ENCODE data around the gene HOXB5. TPM values are rescaled to one million over a fixed set of nuclear protein-coding genes. Genes with fewer than 3 reads are reported as not detected.

Gene HOXB5
- not detected in 2 replicates for total RNA-seq (2013; cell fraction: nucleolus; rRNA removed)
- total RNA-seq (2014; rRNA removed) (not detected in 2 replicates), total RNA-seq (2014; rRNA removed; fragmentation: Illumina TruSeq; extraction: Trizol) (not detected in 2 replicates), total RNA-seq (2021) (not detected in 2 replicates), polyA plus RNA-seq (2011; rRNA removed) (not detected in 2 replicates), polyA plus RNA-seq (2014; fragmentation: Illumina TruSeq; extraction: Trizol) (not detected in 2 replicates), polyA plus RNA-seq (2014; fragmentation: Nextera tagmentation; extraction: Ambion mirVana) (not detected), polyA plus RNA-seq (2014; rRNA removed) (not detected in 2 replicates), polyA plus RNA-seq (2016; fragmentation: Nextera tagmentation; extraction: Ambion mirVana) (not detected), polyA minus RNA-seq (2011; rRNA and poly(A)+ RNA removed) (not detected in 2 replicates), Bru-seq, nascent RNA (percentile 17 among the genes with signal in this experiment), BruChase-seq, experiment 1, labeled RNA remaining after a 6-hour chase (percentile 18 among the genes with signal in this experiment), BruChase-seq, experiment 2, labeled RNA remaining after a 2-hour chase (percentile 30 among the genes with signal in this experiment)
- not detected for polyA plus RNA-seq (2011; ENCODE audit: low read depth)
- polyA plus RNA-seq (2011; cell fraction: cytosol; rRNA removed): not detected in 2 replicates
- polyA plus RNA-seq (2011; cell fraction: nucleus; rRNA removed): not detected in 2 replicates
- polyA plus RNA-seq (2012): not detected in 2 replicates
- not detected in 2 replicates for polyA minus RNA-seq (2011; cell fraction: cytosol; rRNA and poly(A)+ RNA removed)
- polyA minus RNA-seq (2011; cell fraction: nucleus; rRNA and poly(A)+ RNA removed): not detected in 2 replicates
- long read RNA-seq, experiment 1: 0 reads
- long read RNA-seq, experiment 2: 0 reads

GRCh38 chr17:48593126-48593829 lies at the start of gene HOXB5:
Gene HOXB5 (minus strand): TSS chr17:48593779. CDS start chr17:48593682, 97 bp downstream.
- RAD21 ChIA-PET (ENCODE audit: unreplicated experiment): interaction anchor here (0.6 to 3.8 kb wide), 58 partner anchors 8 to 581 kb away, joined by 3 to 35 read pairs (median 4); no protein-coding TSS in a partner anchor
- no peak for FAIRE-seq

More at GRCh38 chr17:48593126-48593829, at the start of gene HOXB5:
- in situ Hi-C loops (cut with MboI): no loop called here
- Histone ChIP-seq H3K9ac (ENCODE audit: control insufficient read depth, insufficient read depth, low read length) (no peak within 1 kb of the TSS), H4K20me1 (ENCODE audit: control insufficient read depth, insufficient read depth) (no peaks in the 10 kb centered on the region), H3K4me2 (ENCODE audit: control insufficient read depth, insufficient read depth) (peak within 1 kb of the TSS; percentile 98), H3K27ac (ENCODE audit: control insufficient read depth, insufficient read depth) (no peak within 1 kb of the TSS), H3K9me3 (replicated peaks; ENCODE audit: control insufficient read depth, insufficient read depth, low read length) (no peaks in the 10 kb centered on the region), H3K36me3 (ENCODE audit: control insufficient read depth in 2 of 2, insufficient read depth in 2 of 2, low read length in 1 of 2) (no peaks in the 10 kb centered on the region), H3K27me3 (replicated peaks in 1 of 2; ENCODE audit: control insufficient read depth in 2 of 2, insufficient read depth in 2 of 2, low read length in 1 of 2) (peaks cover 5 to 26% of the 10 kb centered on the region in 2 experiments), H2AFZ (ENCODE audit: control insufficient read depth, low read depth, low read length) (peak within 1 kb of the TSS; percentile 67), H3K79me2 (ENCODE audit: control insufficient read depth, insufficient read depth, low read length) (no peaks in the 10 kb centered on the region), H3K4me1 (ENCODE audit: control insufficient read depth, insufficient read depth, low read length) (peaks cover 10% of the 10 kb centered on the region), H3K4me3 (peak within 1 kb of the TSS; percentile 74)
- DNase-seq (ENCODE audit: low read depth, low spot score) (no peak), ATAC-seq (peak; percentile 25)
- SMC1A ChIA-PET (ENCODE audit: uncharacterized antibody, unreplicated experiment): interaction anchor here (0.8 to 4.3 kb wide), 42 partner anchors 8 to 517 kb away, joined by 3 to 47 read pairs (median 4); partner anchors contain the start of gene HOXB8
- CTCF ChIA-PET: interaction anchor here (0.6 to 4.8 kb wide), 76 partner anchors 15 to 568 kb away, joined by 3 to 113 read pairs (median 4); partner anchors contain the start of genes HOXB7 and HOXB8
- intact Hi-C loops (cut with micrococcal nuclease; ENCODE audit: unreplicated experiment): loop anchor here (1.0 kb wide), 1 partner anchor 332 kb away; no protein-coding TSS in a partner anchor
- POLR2A ChIA-PET: interaction anchor here (0.5 to 1.5 kb wide), 8 partner anchors 9 to 454 kb away, joined by 3 to 7 read pairs (median 3); no protein-coding TSS in a partner anchor
- TF ChIP-seq MTA3 (IDR thresholded peaks at IDR 0.05; ENCODE audit: borderline replicate concordance, low read length) (no peak), IKZF1 (conservative IDR thresholded peaks at IDR 0.05) (0 out of 2 replicates have a peak, but pooled peaks have one; percentile 2), GATAD2B (conservative IDR thresholded peaks at IDR 0.05; ENCODE audit: low read depth) (0 out of 2 replicates have a peak, but pooled peaks have one; percentile 16), LARP7 (IDR thresholded peaks at IDR 0.05) (peak; percentile 15; the same call in 1 of the 2 replicates)
- no TSS peak for BruUV-seq (replicated peaks)
- 6% methylated on average over 49 of the region's 50 CpGs for WGBS (ENCODE audit: insufficient coverage, insufficient replicate concordance, low lambda C conversion rate, missing lambda C conversion rate)

Data from GM12878 (cell line).